Activated CD4-positive, alpha-beta T cell treated with anti-CD3 and anti-CD28 coated beads, Interleukin-10, Interleukin-2, amounts not matched to agents 100 ng/mL and 50 ng/mL, durations not matched to agents 16 hours and 8 hours (primary cell): ENCODE data around the gene VAV2.

Experiments used
- DNase-seq: peaks from one replicate; pipeline ENCODE4 v3.0.0-alpha.2; 2020

VAV2 gene

DNA sequence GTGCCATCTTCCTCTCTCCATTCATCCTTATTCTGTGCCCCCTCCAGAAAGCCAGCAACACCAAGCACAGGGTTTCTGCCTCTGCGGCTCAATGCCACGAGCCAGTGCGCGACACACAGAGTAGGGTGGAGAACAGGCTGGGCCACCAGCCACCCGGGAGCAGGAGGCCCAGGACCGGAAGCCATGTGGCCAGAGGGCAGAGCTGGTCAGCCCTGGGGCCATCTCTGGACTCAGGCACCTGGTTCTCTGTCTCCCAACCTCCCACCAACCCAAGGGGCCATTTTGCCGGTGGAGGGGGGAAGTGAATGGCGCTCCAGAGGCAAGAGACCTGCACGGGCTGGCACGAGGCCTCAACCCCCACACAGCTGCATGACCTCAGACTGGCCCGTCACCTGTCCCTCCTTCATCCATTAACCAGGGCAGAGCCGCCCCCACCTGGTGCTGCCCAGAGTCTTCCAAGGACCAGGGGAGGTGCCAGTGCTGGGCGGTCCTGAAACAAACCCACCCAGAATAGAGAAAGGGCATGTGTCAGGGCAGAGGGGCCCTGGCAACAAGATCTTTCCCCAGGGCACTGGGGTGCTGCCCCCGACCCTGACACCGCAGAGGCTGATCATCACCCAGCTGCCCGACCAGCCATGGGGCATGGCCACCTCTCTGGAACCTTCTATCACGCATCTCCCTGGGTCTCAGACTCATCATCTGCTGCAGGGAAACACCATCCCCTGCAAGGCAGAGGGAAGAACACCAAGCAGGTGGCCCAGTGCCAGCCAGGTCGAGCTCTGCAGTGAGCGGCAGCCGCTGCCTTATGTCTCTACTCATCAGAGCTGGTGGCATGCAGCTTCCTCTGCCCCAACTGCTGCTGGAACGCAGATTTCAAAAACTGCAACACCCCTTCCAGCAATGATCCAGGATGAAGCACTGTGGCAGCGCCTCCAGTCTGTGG, 11.9 kb downstream of the VAV2 start:
- no peak for DNase-seq

DNA sequence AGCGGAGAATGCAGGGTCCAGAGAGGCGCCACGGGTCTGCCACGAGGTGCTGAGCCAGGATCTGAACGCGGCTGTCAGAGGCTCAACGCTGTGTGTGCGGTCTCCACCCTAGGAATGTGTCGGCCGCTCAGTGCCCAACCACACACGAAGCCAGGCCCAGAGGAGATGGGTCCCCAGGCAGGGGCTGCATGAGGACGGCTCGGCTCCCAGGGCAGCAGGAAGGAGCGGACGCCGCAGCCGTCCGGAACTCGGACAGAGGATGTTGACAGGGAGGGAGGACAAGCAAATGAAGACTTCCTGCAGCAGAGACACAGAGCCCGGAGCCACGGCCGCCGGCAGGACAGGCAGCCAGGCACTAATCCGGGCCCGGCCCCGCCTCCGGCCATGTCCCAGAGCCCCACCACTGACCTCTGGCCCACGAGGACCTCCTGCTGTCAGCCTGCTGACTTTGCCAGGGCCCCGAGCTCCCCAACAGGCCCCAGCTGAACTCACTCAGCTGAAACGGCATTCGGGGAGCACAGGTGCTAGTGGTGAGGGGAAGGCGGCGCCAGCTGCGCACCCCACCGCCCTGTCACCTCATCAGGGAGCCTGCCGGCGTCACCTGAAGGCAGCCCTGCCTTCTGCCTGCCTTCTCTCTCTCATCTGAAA, 12.7 kb downstream of the VAV2 start:
- DNase-seq = no peak

GRCh38 chr9:133978899-133979272, 13.2 kb downstream of the VAV2 start:
- DNase-seq = no peak

DNA sequence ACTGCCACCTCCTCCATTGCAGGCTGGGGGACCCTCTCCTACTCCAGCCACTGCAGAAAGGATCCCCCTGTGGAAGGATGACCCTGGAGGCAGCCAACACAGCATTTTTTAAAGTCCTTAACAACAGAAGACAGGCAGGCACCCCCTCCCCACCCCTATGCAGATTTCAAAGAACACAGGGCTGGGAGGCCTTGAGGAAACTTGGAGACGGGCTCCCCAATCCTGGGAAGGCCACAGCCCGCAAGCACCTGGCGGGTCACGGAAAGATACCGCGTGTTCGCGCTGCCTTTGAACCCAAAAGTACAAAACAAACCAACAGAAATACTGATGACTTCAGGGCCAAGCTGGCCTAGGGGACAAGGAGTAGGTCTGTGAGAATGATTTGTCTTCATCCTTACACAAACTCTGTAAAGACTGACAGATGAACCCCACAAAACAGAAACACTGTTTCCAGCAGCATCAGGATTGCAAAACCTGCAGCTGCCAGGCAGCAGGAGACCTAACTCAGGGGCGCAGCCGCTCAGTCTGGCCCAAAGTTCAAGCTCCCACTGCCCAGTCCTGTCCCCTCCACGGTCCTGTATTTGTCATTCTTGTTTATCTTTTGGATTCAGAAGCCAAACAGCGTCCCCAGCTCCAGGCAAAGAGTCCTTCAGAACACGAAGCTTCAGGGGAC, 13.8 kb downstream of the VAV2 start:
- DNase-seq = no peak

GRCh38 chr9:133977421-133978201, 14.5 kb downstream of the VAV2 start:
- no peak for DNase-seq

DNA sequence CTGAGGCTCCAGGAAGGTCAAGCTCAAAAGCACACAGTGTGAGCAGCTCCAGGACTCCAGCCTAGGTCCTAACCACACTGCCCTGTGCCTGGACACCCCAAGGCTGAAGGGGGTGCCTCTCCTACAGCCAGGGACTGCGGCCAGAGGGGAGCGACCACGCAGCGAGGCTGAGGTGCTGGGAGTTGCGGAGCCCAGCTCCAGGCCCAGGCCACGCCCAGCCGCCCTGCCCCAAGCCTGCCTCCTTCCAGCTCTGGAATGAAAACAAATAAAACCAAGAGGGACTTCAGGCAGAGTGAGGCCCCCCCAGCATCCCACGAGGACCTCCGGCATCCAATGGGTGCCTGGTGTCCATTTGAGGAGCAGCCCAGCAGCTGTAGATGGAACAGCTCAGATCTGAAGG, 15.2 kb downstream of the VAV2 start:
- DNase-seq = no peak

- no peak for DNase-seq
Measured at GRCh38 chr9:133976191-133976861, 15.8 kb downstream of the VAV2 start.

DNA sequence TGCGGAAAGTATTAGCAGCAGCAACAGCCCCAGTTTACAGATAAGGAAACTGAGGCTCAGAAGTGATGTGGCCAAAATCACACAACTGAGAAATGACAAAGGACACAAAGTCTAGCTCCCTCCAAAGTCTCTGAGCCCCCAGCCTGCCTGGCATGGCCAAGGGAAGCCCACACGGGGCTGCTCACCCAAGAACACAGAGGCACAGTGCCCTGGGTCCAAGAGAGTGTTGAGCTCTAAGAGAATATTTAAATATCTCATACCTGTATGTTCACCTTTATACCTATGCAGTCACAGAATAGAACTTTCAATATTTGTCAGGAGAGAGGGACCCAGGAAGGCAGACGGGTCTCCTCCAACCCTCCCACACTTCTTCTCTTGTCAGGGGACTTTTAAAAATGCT, 16.6 kb downstream of the VAV2 start:
- no peak for DNase-seq

DNA sequence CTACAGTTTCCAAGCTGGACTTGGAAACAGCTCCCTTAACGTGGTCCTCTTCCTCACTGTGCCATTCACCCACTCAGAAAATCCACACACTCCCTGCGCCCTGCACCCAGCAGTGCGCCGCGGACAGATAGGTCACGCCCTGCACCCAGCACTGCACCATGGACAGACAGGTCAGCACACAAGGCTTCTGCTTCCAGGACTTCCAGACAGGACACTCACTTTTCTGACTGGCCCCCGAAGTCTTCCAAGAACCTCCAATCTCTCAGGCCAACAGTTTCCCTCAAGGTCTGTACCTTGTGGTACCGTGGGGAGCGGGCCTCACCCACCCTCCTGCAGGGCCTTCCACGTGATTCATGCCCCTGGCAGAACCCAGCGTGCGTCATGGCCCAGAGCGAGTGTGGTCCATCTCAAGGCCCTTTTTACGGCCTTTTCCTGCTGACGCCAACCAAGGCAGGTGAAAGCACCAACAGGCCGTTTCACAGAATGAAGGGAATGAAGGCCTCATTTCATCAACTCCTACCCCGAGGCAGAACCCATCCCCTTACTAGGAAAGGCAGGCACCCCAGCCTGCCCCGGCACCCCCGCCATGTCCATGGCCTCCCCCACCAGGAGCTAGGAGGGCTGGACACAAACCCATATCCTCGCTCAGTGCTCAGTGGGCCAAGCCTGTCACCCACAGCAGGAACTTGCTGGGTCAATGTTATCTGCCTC, 17.3 kb downstream of the VAV2 start:
- no peak for DNase-seq

DNA sequence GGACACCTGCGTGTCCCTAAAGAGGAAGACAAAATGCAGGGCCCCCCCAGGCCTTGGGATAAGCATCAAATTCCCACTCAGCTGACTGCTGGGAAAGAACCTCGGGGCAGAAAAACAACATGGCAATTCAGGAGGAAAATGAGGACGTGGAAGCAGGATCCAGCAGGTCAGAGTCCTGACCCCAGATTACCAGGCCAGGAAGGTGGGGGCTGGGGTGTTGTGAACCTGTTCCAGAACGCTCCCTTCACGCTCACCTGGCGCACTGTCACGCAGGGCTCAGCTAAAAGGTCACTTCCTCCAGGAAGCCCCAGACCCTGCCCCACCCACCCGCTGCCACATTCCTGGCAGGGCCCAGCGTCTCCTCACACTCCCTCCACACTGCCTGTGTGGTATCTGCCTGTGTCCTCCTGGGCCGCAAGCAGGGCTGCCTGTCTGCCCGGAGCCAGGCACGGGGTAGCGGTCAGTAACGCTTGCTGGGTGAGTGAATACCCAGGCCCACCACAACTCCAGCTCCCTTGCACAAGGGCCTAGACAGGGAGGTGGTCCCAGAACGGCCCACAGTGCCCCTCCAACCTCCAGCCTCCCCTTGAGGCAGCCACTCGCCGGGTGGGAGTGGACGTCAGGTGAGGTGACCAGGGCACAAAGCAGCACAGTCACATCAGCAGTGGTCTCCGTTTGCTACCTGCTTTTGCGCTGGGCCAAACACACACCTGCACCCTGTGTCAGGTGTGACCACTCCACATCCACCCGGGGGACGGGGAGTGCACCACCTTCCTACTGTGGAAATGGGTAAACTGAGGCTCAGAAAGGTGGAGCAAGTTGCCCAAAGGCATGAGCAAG, 18.1 kb downstream of the VAV2 start:
- DNase-seq = no peak

GRCh38 chr9:133973111-133973790, 18.9 kb downstream of the VAV2 start:
- no peak for DNase-seq

DNA sequence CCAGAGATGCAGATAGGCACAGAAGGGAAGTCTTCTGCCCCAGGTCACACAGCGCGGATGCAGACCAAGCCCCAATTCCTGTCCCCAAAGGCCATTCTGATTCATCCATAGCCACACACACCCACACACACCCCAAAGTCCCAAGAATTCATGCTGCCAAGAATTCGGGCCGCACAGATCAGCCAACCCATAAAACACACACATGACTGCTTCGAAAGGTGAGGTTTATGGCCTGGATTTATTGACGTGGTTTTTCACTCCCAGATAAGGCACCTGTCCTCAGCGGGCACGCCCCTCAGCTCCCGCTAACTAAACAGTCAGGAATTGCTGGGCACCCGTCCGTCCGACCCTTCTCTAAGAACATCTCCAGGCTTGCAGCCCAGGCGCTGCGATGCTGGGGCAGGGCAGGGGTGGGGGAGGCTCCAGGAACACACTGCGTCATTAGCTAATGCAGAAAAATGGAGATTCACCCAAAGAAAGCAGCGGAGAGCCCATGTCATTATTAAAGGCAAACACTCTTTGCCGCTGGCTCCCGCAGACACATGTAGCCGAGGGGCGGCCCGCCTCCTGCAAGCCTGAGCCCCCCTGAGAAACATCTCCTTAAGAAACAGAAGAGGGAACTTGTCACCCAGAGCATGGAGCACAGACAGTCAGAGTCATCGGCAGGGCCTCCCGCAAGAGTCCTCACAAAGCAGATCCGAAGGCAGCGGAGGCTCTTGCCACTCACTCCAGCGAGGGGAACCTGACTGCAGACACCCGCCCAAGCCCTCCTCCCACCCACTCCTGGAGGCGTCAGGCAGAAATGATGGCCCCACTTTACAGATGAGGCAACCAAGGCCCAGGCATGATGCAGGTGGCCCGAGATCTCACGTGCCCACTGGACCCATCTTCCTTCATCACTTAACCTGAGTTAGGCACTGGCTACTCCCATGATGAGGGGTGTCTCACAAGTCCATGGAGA, 19.9 kb downstream of the VAV2 start:
- DNase-seq = no peak

GRCh38 chr9:133971121-133971951, 20.8 kb downstream of the VAV2 start:
- DNase-seq = no peak

DNA sequence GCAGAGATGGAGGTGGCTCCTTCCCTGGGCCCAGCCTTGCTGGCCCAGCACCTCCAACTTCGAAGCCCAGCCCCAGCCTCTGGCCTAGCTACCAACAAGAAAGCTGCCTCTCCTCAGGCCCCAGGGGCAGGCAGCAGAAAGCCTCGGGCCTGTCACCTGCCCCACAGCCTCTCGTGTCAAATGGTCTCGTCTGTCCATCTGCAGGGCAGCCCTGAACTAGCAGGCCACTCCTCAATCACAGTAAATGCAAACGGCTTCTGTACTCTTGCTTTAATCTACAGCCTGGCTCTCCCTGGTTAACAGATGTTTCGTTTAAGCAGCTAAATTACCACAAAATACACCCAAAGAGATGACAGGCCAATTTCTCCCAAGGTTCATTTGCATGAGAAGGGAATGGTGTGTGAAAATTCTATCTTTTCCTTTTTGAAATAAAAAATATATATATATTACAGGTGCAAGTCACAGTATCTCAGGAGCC, 21.5 kb downstream of the VAV2 start:
- no peak for DNase-seq

DNA sequence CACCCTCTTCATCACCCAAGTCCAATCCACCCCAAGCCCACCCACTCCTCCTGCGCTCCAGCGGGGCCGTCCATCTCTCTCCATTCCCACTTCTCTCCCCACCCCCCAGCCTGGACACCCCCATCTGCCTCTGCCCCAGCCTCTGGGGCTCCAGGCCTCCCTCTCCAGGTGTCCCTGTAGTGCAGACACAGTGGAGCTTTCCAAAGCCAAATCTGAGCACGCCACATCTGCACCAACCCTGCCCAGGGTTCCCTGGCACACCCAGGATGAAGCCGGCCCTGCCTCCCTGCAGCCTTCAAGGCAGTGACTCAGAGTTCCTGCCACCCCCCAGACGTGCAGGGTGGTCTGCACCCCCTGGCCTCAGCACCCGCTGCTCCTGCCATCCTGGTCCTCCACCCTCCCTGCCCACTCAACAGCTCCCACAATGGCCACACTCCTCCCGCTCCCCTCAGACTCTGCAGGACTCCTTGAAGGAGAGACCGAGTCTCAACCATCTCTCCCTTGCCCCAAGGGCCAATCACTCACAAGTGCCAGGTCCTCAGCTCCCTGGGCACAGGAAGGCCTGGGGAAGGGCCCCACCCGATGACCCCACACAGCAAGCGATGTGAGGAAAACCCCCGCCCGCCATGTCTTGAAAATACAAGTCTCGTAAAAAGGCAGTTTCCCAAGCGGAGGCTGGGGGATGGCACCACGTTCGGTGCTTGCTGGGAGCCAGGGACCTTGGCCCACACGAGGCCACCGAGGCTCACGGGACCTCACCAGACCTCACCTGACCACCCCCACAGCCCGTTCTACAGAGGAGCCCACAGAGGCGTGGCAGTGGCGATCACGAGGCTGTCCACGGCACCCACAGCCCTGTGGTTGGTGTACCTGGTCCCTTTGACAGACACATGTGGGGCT, 22.2 kb downstream of the VAV2 start:
- no peak for DNase-seq

DNA sequence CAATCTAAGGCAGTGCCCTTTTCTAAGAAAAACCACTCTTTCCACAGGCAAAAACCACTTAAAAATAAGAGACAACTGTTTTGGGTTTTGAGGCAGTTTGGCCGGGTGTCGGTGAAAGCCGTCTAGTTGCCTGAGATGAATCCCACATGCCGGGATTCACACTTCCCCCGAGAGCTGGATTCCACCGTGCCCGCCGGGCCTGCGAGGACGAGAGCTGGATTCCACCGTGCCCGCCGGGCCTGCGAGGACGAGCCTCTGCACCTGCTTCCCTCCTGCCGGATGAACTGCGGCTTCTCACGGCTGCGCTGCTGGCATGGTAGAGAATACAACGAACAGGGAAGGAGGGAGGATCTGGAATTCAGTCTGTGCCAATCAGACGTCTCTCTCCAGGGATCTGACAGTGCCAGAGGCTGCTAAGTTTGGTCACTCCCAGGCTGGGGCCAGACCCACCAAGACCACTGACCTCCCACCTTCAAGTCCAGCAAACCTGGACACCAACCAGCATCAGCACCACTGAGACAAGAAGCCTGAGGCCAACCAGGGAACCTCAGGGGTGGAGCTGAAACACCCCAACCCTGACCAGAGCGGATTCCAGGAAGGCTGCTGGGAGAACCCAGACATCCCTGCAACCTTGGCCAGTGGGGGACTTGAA, 23.0 kb downstream of the VAV2 start:
- no peak for DNase-seq
